GM21717 (cell line): ENCODE data around the gene PTPN14.

ENCODE experiments used
- ATAC-seq: cut with Tn5 transposase; IDR thresholded peaks from one replicate; pipeline ENCODE4 v1.9.1; 2021; ENCODE audit warnings: mild to moderate bottlenecking, moderate library complexity; ENCODE audit not compliant: unreplicated experiment

The PTPN14 gene

GRCh38 chr1:214438075-214438474, 113.3 kb downstream of the PTPN14 start:
- ATAC-seq, result no peak

GRCh38 chr1:214435867-214436266, 115.5 kb downstream of the PTPN14 start:
- ATAC-seq, result no peak

GRCh38 chr1:214432245-214432644, 119.2 kb downstream of the PTPN14 start:
- ATAC-seq, result no peak

- ATAC-seq, result no peak
These were observed 121.2 kb downstream of the PTPN14 start for GRCh38 chr1:214429951-214430770.

- ATAC-seq, result peak; percentile 96
These were observed 123.5 kb downstream of the PTPN14 start for GRCh38 chr1:214427871-214428277.

GRCh38 chr1:214426426-214426812, 125.0 kb downstream of the PTPN14 start:
- no peak for ATAC-seq

GRCh38 chr1:214425716-214426425, 125.5 kb downstream of the PTPN14 start:
- ATAC-seq, result no peak

- no peak for ATAC-seq
These were observed 126.3 kb downstream of the PTPN14 start for GRCh38 chr1:214425101-214425500.

- no peak for ATAC-seq
These were observed 128.4 kb downstream of the PTPN14 start for GRCh38 chr1:214423045-214423444.

- no peak for ATAC-seq
These were observed 129.2 kb downstream of the PTPN14 start for GRCh38 chr1:214422137-214422671.

GRCh38 chr1:214420833-214421232, 130.6 kb downstream of the PTPN14 start:
- no peak for ATAC-seq

GRCh38 chr1:214420341-214420740, 131.1 kb downstream of the PTPN14 start:
- ATAC-seq, result no peak

- no peak for ATAC-seq
These were observed 131.8 kb downstream of the PTPN14 start for GRCh38 chr1:214419650-214420049.

GRCh38 chr1:214418391-214418790, 133.0 kb downstream of the PTPN14 start:
- peak; percentile 48 for ATAC-seq

GRCh38 chr1:214417545-214418210, 133.7 kb downstream of the PTPN14 start:
- peak; percentile 36 for ATAC-seq

GRCh38 chr1:214416858-214417257, 134.5 kb downstream of the PTPN14 start:
- ATAC-seq, result no peak

- no peak for ATAC-seq
These were observed 135.0 kb downstream of the PTPN14 start for GRCh38 chr1:214416417-214416816.

GRCh38 chr1:214415131-214415530, 136.3 kb downstream of the PTPN14 start:
- ATAC-seq, result no peak

GRCh38 chr1:214414691-214415090, 136.7 kb downstream of the PTPN14 start:
- ATAC-seq, result no peak

- ATAC-seq, result no peak
These were observed 138.1 kb downstream of the PTPN14 start for GRCh38 chr1:214413315-214413714.

GRCh38 chr1:214404571-214405213, 146.7 kb downstream of the PTPN14 start:
- no peak for ATAC-seq
